ENCODE data around the gene FARP1. TPM values are rescaled to one million over a fixed set of nuclear protein-coding genes. Genes with fewer than 3 reads are reported as not detected.

FARP1 gene
- total RNA-seq, 1 donor from 2014 or later: 110 TPM

DNA sequence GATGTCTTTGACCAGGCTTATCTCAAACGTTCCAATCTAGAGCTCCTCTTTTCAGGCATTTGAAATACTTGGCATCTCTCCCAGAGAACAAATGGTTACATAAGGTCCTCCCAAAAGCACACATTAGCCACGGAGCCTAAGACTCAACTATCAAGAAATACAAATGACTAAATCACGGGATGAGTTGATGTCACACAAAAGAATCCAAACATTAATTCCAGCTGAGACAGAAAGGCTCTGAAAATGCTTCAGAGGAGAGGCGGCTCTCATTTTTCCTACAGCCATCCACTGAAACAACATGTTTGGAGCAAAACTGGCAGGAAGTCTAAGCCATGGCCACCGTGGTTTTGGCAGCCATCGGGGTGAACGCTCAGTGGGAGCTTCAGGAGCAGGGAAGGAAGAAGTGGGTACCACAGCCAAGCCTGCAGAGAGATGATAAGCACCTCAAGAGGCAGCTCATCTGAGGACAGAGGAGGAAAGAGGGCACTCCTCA, 311.5 kb downstream of the FARP1 start:
- Histone ChIP-seq H3K9me3 (no peaks in the 10 kb centered on the region), H3K4me3 (no peak overlapping the region), H3K27ac (peak overlapping the region; percentile 62), H3K27me3 (ENCODE audit: low read depth) (no peaks in the 10 kb centered on the region), H3K4me1 (peaks cover 23% of the 10 kb centered on the region), H3K36me3 (peaks cover 64% of the 10 kb centered on the region)
- ATAC-seq (peak; percentile 60 to 72), DNase-seq (no peak)
- intact Hi-C loops (cut with DNase I): no loop called here
- TF ChIP-seq, protein P1, sequence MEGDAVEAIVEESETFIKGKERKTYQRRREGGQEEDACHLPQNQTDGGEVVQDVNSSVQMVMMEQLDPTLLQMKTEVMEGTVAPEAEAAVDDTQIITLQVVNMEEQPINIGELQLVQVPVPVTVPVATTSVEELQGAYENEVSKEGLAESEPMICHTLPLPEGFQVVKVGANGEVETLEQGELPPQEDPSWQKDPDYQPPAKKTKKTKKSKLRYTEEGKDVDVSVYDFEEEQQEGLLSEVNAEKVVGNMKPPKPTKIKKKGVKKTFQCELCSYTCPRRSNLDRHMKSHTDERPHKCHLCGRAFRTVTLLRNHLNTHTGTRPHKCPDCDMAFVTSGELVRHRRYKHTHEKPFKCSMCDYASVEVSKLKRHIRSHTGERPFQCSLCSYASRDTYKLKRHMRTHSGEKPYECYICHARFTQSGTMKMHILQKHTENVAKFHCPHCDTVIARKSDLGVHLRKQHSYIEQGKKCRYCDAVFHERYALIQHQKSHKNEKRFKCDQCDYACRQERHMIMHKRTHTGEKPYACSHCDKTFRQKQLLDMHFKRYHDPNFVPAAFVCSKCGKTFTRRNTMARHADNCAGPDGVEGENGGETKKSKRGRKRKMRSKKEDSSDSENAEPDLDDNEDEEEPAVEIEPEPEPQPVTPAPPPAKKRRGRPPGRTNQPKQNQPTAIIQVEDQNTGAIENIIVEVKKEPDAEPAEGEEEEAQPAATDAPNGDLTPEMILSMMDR (IDR thresholded peaks at IDR 0.05): no peak

DNA sequence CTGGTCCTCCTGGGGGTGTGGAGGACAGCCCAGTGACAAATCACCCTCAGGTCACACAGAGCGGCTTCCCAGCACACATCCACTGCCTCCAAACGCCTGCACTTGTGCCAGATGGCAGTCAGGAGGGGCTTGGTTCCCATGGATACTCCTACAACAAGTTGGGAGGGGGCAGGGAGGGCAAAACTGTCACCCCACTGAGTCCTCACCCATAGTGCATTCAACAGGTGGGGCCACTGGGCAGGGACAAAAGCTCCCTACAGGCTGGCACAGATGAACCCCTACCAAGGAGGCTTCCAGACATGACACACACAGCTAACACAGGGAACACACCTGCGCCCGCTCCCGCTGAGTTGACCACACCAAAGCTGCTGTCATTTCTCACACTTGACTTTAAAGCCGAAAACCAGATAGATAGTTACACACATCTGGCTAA, 313.5 kb downstream of the FARP1 start:
- H3K36me3 ChIP-seq: peaks cover 75% of the 10 kb centered on the region
- peaks cover 15% of the 10 kb centered on the region for H3K4me1 ChIP-seq
- H3K27me3 ChIP-seq (ENCODE audit: low read depth): no peaks in the 10 kb centered on the region
- H3K27ac ChIP-seq: no peak overlapping the region
- no peak overlapping the region for H3K4me3 ChIP-seq
- no peaks in the 10 kb centered on the region for H3K9me3 ChIP-seq
- no peak for ATAC-seq
- DNase-seq: no peak
- TF ChIP-seq, protein P1 (IDR thresholded peaks at IDR 0.05): no peak
- intact Hi-C loops (cut with DNase I): no loop called here

DNA sequence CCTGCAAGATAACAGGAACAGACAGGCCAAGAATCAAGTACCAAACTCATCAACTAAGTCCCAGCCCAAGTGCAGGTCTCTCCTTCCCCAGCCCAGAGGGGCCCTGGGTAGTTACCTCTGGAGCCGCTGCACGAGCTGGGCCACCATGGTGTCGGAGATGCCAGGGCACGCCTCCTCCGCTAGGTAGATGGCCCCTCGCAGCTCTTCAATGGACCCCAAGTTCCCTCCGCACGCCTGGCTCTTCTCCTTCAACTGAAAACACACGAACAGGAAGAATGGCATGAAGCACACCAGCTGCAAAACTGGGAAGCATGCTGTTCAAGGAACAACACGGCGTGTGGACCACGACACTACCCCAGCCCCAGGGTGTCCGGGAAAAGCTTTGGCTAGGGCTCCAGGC, 314.2 kb downstream of the FARP1 start:
- no peak overlapping the region for H3K27ac ChIP-seq
- DNase-seq (no peak), ATAC-seq (no peak)
- H3K4me3 ChIP-seq: no peak overlapping the region
- H3K9me3 ChIP-seq: no peaks in the 10 kb centered on the region
- H3K27me3 ChIP-seq (ENCODE audit: low read depth): no peaks in the 10 kb centered on the region
- TF ChIP-seq, protein P1 (IDR thresholded peaks at IDR 0.05): no peak
- intact Hi-C loops (cut with DNase I): no loop called here
- H3K36me3 ChIP-seq: peaks cover 76% of the 10 kb centered on the region
- H3K4me1 ChIP-seq: peaks cover 15% of the 10 kb centered on the region

DNA sequence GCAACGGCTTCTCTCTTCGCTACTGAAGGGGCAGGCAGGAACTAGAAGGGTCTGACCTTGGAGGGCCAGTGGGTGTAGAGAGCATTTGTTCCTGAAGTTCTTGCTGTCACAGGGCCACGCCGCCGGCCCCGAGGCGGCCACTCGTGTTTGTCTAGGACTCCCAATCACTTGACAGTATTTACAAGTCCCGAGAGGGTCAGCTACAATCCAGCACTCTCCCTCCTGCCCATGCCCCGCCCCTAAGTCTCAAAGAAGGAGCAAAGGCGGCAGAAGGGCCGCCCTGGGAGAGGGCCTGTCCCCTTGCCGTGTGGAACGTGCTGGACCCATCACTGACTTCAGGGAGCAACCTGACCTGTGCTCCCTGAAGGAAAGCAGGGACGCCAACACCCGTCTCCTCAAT, 315.5 kb downstream of the FARP1 start:
- peak; percentile 62 to 70 for ATAC-seq
- H3K36me3 ChIP-seq: peaks cover 76% of the 10 kb centered on the region
- peak; percentile 69 for DNase-seq

DNA sequence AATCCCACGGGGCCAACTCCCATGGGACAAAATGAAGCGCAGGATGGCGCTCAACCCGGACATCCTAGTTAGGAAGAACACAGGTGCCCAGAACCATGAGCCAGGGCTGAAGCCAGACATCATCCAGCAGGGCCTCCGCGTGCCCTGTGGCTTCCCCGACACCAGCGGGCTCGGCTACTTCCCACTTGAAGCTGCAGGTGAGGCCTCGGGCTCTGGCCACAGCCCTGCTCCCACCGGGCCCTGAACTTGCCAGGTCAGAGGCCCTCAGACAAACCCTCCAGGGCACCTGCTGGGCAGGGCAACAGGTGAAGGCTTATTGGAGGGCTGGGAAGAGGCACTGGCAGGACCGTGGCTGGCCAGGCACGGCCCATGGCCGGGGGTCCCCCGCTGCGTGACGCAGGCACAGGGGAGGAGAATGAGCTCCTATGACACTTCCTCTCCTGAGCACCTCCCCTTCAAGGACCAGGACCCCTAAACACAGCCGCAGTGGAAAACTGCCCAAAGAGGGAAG, 316.3 kb downstream of the FARP1 start:
- DNase-seq: no peak
- H3K27ac ChIP-seq: no peak overlapping the region
- H3K4me1 ChIP-seq: peaks cover 12% of the 10 kb centered on the region
- ATAC-seq: no peak
- no peaks in the 10 kb centered on the region for H3K9me3 ChIP-seq
- intact Hi-C loops (cut with DNase I): no loop called here
- TF ChIP-seq, protein P1 (IDR thresholded peaks at IDR 0.05): no peak
- no peaks in the 10 kb centered on the region for H3K27me3 ChIP-seq (ENCODE audit: low read depth)
- H3K36me3 ChIP-seq: peaks cover 82% of the 10 kb centered on the region
- no peak overlapping the region for H3K4me3 ChIP-seq

More for the DNA sequence above, 315.5 kb downstream of the FARP1 start:
- intact Hi-C loops (cut with DNase I): no loop called here
- H3K4me3 ChIP-seq: no peak overlapping the region
- no peaks in the 10 kb centered on the region for H3K9me3 ChIP-seq
- H3K27ac ChIP-seq: peak overlapping the region; percentile 36
- no peaks in the 10 kb centered on the region for H3K27me3 ChIP-seq (ENCODE audit: low read depth)
- H3K4me1 ChIP-seq: peaks cover 15% of the 10 kb centered on the region
- TF ChIP-seq, protein P1 (IDR thresholded peaks at IDR 0.05): no peak

All from lower lobe of right lung (tissue), 2 donors.